Limb (tissue), 2 donors: ENCODE measurements around the gene OSBPL3.
"Not testable (repeated sequence)": the region's sequence is repeated elsewhere in the genome, so short reads cannot be mapped to it uniquely, and the experiment has no call there.

Source experiments
- DNase-seq, 2 donors: peaks; one replicate each; pipeline ENCODE4 v3.0.0-alpha.2; 2016; ENCODE audit errors: extremely low spot score in 2 of 2

The OSBPL3 gene

DNA sequence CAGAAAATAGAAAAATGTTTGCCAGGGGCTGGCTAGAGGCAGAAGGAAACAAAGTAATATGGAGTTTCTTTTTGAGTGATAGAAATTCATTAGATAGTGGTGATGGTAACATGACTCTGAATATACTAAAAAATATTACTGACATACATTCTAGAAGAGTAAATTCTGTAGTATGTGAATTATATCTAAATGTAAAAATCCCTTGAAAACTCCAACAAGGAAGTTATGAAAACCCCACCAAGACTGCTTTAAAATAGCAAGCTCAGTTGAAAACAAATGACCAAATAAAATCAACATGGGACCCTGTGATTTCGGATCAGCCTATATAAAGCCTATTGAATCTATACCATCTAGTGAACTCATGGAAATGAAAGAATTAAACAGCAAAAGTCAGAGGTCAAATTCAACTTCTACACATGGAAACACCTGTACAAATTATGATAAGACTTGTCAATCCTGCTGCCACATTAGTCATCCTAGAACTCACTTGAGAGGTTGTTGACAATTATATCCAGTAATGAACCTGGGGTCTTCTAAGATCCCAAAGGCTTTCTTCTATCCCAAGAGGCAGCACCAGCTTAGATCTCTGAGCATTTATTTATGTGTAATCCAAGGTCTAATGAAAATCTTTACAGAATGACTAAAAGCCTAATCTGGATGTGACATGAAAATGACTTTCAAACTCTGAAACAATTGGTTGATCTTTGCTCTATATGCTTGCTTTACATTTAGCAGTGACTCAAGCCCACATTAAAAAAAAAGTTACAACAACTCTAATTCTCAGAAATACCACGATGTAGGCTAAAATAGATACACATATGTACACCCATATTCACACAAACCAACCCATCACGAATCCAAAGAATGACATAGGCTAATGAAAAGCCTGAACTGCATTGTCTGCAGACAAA is 59.3 kb downstream of the OSBPL3 start:
- DNase-seq = no peak

DNA sequence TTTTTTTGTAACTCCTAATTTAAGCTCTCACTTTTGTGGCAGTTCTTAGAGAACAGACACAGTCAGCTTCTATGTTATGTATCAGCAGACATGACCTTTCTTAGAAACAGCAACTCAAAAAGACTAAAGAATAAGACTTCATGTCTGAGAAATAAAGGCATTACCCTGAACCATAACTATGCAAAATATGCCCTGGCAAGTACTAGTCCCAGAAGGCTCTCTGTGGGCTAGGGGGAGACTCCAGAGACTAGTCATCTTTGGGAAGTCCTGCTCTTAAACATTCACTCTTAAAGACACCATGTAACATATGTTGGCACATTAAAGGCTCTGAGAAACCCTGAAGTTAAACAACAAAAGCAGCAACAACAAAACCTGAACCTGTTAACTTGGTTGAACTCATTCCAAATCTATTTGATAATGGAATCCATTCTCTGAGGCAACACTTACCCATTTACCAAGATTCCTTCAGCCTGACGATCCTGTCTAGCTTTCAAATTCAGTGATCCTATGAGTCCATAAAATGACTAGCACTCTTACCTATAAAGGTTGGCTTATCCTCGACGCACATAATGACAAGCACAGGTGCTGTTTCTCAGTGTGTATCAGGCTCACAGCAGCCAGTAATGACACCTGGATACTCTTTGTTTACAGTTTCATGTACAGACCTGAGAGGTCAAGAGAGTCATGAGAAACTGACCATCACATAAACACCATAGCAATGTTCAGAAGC is 62.3 kb downstream of the OSBPL3 start:
- DNase-seq = no peak

DNA sequence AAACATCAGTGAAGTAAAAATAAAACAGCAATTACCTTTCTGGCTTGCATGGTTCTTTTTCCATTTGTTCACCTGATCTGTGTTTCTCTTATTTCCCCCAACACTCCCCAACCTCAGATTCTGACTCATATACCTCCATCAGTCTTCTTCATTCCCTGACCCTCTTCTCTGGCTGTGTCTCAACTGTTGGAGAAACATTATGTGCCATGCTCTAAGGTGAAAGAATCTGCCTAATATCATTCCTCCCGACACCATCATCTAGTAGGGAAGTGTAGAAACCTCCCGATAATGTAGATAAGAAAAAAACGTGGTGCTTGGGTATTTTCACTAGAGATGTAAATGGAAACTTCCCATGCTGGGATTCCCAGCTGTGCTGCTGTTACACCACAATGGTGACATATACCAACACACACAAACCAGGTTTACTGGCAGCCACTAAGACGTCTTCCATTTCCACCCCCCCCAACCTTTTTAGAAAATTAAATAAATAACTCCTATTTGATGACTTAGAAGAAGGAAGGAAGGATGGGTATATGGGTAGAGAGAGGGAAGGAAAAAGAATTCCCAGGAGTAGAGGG is 63.4 kb downstream of the OSBPL3 start:
- DNase-seq = no peak

DNA sequence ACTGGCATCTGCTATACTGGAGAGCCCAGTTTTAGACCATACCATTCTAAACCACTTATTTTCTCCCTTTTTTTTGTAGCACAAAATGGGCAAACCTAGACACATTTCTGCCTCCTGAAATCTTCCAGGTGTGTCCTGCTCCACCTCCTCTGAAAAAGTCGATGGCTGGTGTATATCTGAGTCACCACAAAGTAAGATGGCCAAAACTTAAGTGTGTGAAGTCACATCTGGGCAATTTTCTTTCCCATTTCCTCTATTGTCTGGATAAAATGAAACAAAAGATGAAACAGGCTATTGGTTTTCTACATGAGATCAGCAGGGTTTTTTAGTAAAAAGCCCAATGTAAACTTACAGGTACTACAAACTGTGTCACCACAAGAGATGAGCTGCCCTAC is 65.5 kb downstream of the OSBPL3 start:
- DNase-seq = no peak

DNA sequence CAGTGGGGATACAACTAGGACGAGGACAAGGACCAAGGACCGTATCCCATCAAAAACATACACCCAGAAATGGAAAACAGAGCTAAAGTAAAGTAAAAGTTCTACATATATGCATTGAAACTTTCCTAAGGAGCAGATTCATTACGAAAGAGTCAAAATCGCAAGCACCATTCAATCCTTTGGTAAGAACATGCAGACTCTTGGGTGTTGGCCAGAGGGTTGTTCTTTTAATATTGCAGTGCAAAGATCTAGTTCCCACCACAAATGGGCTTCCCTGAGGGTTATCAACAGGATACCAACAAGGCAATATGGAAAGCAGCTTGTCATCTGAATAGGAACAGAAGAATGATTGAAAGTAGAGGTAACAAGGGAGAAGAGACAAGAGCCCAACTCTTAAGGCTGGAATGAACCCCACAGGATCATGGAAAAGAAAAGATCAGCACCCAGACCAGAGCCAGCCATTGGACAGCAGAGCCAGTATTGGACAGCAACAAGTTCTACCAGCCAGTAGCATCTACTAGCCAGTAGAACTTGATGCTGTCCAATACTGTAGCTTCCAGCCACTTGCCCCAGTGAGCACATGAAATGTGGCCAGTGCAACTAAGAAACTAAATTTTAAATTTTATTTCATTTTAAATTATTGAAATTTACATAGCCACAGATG is 66.0 kb downstream of the OSBPL3 start:
- no peak for DNase-seq

DNA sequence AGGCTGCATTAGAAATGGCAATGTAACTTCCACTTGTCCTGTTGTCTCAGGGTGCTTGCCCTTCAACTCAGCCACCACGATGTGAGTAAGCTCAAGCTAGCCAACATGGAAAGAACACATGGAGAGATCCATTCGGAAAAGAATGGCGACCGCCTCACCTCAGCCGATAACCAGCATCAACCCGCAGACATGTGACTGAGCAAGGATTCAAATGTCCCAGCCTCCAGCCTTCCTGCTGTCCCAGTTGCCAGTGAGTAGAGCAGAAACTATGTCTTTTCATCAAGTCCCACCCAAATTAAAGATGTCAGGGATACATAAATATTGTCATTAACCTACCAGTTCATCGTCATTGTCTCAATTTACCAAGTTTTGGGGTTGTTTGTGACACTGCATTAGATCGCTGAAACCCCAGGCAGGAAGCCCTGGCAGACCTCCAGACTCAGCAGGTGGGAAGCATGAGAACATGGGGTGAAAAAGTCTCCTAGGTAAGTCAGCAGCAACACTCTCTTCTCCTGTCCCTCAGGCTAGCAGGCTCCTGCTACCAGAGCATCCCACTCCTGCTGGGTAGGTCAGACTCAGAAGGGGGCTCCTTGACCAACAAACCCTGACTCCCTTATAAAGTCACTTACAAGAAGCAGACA is 67.0 kb downstream of the OSBPL3 start:
- no peak for DNase-seq

DNA sequence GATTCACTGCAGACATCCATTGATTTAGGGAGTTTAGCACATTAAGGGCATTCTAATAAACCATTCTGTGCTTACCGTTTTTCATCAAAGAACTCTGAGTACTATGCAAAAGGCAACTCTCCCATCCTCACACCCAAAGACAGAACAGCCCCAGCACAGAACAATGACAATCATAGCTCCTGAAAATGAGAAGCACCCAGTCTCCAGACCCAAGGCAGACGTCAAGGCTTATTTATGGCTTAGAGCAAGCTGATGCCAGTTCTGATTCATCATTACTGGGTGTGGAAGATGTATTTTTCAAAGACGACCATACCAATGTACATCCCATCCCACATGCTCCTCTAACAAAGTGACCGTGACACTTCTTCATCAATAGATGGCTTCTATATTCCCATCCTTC is 67.6 kb downstream of the OSBPL3 start:
- DNase-seq = no peak

DNA sequence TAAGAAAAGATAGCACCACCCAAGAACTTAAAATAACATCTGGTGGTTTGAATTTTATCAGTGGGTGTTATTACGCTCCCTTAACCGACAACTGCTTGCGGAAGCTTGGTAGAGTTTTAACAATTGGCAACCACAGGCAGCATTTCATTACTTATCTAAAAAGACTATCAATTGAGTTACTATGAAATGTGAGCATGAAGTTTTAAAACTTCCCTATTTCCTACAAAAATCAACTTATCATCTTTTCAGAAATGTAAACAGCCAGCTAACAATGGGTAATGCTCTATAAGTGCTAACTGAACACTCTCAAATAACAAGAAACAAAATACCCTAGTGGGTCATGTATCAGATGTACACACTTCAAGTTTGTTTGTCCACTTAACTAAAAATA is 68.8 kb downstream of the OSBPL3 start:
- DNase-seq = no peak

DNA sequence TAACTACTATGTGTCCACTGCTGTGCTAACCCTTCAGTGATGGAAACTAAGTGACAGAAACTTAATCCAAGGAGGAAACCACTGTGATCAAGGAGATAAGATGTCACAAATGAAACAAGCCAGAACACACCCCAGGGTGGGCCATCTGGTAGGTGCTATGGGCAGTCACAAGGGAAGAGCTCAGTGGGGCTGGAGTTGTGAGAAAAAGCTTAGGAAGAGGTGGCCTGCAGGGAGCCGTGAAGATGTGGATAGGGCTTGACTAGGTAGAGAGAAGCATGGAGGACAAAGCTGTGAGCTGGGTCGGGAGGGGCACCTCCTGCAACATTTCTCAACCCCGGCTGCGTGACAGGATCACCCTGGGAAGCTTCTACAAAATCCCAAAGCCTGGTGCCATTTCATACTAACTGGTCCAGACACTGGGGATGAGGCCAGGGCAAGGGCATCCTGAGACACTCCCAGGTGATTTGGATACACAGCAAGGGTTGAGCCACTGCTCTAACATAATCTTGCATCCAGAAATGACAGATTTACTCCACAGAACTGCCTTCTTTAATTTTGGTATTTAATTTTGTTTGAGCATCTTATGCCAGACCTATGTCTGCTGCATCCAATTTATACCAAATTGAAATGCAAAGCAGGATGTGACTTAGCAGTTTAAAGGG is 69.3 kb downstream of the OSBPL3 start:
- no peak for DNase-seq

DNA sequence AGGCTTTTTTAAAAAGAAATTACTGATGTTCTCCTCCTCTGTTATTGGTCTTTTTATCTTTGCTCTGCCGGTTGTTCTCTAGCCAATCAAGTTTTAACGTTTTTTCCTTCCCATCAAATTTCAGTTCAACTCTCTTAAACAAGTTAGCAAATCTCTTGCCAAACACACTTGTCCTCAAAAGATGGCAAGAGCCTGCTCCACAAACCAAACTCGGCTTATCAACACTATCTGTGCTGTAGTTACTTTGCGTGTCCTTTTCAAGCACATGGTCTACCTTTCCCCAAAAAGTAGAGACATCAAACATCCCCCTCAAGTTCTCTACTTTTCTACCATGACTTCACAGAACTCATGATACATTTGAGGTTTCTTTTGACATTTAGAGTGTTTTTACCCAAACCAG is 71.3 kb downstream of the OSBPL3 start:
- no peak for DNase-seq

DNA sequence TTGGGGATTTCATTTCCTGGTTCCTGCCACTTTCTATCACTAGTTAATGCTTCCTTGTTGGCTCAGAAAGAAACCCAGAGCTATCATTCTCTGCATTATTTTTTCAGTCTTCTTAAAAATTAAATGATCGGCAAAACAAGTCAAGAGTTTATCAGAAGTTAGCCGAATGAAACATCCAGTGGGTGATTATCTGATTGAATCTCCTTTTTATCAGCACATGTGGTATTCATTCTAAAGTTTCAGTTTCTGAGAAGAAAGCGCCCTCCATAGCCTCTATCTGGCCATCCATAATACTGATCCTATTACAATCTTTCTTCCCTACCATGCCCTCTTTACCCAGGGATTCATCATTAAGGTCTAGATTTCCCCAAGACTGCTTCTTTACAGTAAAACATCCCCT is 71.8 kb downstream of the OSBPL3 start:
- DNase-seq = no peak

DNA sequence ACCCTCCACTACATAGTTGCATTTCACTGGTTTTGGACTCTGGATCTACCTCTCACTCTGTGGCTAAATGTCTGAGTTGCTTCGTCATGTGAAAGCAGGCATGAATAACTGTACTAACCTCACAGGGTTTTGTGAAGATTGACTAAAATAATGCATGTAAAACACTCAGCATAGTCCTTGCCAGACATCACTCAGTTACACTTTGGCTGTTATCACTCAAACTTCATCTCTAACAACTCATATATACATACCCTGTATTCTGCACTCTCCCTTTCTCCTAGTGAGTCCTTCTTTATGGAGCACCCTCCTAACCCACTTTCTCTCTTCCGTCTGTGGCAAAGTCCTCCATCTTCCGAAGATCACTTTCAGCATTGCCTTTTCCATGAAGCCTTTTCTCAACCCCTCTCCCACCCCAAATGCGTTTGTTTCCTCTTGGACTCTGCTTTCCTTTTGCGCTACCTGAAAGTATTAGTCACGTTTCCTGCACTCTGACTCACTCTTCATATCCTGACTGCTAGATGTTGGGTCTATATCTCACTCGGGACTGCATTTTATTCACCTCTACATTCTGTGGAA is 72.6 kb downstream of the OSBPL3 start:
- DNase-seq = no peak

DNA sequence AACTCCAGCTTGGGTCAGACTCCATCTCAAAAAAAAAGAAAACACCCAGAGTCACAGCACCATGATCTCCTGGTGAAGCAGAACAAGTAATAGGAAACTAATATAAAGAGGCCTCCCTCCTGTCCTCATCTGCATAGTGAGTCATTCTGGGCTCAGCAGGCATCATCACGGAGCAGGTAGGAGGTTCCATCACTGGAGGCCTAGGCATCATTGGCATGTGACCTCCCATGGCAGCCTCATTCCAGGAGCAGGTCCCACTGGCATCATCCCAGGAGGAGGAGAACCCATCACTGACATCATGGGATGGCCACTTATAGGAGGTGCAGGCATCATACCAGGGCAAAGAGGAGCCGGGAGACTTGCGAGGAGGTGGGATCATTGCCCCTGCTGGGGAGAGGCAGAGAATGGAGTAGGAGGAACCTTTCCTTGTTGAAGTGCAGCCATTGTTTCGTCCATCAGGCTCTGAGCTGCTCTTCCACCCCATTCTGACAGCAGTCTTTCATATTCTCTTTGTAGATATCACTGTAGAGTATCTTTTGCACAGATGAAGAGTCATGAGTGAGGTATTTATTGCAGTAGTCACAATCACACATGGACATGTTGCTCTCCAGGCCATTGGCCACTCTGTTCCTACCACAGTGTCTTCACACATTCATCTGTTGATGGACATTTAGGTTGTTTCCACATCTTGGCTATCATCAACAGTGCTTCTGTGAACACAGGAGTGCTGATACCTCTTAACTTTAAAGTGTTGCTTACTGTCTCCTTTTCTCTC is 73.8 kb downstream of the OSBPL3 start:
- no peak for DNase-seq

DNA sequence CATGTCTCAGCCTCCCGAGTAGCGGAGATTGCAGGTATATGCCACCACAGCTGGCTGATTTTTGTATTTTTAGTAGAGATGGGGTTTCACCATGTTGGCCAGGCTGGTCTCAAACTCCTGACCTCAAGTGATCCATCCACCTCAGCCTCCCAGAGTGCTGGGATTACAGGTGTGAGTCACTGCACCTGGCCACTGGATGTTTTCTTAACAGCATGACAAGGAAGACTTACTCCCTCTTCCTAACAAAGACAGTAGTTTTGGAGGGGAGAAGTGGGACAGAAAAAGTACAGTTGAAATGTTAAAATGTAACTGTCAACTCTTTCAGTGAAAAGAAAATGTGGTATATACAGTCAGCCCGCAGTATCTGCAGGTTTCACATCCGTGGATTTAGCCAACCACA is 76.0 kb downstream of the OSBPL3 start:
- DNase-seq = not testable (repeated sequence)

DNA sequence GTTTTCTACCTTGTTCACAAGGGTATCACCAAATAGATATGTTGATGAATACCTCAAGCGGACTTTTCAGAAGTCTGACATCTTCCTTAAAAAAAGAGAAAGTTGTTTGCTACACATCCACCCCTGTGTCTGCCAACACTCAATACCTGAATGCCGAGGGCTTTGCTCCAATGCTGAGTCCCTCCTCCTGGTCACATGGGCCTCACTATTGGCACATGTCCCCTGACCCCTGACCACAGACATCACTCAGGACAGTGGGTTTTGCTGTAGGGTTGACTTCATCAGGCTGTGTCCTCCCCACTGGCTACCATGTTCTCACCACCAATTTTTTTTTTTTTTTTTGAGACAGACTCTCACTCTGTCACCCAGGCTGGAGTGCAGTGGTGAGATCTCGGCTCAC is 76.4 kb downstream of the OSBPL3 start:
- no peak for DNase-seq

DNA sequence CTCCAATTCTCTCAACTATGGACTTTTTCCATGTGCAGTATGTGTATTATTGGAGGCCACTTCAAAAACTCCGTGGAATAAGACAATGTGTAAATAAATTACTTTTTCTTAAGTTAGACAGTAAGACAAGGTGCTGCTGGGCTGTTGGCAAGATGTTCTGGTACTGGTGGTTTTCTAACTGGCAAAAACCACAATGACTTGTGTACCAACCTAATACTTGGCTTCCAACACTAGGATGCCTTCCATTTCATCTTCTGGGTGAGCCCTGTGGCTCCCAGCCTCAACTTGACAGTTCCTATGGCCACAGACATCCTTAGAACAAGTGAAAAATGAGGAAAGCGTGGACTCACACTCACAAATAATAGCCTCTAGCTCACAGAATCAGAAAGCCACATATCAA is 77.0 kb downstream of the OSBPL3 start:
- no peak for DNase-seq

DNA sequence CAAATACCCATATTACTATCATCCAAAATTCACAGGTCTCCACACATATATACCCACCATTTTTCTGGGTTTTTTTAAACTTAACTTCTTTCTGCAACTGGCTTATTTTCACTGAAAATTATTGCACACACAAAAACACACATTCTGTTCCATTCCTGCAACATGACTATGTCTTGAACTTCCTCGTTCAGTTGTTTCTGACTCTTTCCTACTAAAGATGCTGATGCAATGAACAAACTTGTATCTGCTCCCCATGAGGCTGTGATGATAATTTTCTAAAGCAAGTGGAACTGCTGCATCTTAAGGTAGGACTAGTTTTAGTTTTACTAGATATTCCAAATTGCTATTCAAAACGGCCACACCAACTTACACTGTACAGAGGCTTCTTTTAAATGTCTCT is 77.7 kb downstream of the OSBPL3 start:
- no peak for DNase-seq

DNA sequence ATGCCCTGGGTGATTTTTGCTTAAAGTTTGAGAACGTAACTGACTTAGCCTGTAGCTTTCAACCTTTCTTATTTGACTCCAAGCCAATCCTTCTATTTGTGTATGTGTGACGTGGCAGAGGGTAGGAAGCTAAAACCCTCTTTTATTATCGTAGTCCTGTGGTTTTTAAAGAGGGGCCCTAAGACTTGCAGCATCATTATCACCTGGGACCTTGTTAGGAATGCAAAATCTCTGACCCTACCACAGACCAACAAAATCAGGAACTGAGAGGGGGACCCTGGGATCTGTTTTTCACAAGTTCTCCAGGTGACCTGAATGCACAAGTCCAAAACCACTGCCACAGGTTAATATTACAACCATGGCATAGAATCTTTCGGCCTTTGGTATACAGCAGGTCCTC is 80.1 kb downstream of the OSBPL3 start:
- no peak for DNase-seq

DNA sequence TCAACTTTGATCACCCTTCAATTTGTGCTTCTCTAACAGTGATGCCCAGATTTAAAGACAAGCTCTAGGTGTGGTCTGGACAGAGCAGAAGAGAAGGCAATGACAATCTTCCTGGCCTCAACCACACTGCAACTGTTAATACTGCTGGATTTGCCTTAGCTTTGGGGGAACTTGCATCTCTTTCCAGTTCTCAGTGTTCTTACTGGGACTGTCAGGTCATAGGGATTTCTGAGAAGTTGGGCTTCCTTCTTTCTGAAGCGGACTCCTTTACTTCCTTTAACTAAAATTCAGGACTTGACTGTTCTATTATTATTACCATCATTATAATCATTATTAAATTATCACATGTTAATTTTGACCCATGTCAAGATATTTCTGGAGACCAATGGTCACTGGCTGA is 80.8 kb downstream of the OSBPL3 start:
- DNase-seq = no peak

DNA sequence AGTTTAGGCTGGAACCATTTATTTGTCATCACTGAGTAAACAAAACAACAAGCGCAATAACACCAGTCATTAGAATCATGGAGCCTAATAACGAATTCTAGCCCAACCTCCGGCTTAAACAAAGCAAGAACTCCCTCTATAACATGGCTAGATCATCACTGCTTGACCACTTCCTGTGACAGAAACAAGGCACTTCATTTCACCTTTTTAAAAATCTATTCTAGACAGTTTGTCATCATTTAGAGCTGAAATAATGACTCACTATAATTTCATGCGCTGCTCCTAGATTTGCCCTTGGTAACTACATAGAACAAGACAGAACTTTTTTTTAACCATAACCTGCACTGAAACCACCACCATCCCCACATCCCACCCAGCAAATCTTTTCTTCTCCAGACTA is 81.3 kb downstream of the OSBPL3 start:
- no peak for DNase-seq
